Mammary epithelial cell (primary cell): ENCODE results near the gene ROBO1.

Experiments used
- CTCF ChIP-seq, 2 donors: IDR thresholded peaks in 1 of 2; conservative IDR thresholded peaks in 1 of 2; 2 replicates each; pipeline ENCODE4 v1.5.1; 2011 to 2012; ENCODE audit warnings: inconsistent platforms in 2 of 2, low read length in 2 of 2, mild to moderate bottlenecking in 2 of 2, control low read depth in 1 of 2, low read depth in 1 of 2; ENCODE audit not compliant: insufficient read depth in 1 of 2; ENCODE audit errors: extremely low read depth in 1 of 2
- EZH2 ChIP-seq: IDR thresholded peaks from 2 replicates; pipeline ENCODE4 v1.6.1; 2012; ENCODE audit warnings: low read length, inconsistent platforms, borderline replicate concordance

GRCh38 chr3:79019924-79020173 lies 747.9 kb downstream of the ROBO1 start:
- TF ChIP-seq CTCF (conservative IDR thresholded peaks at IDR 0.05 in 1 of 2, IDR thresholded peaks at IDR 0.05 in 1 of 2; ENCODE audit: extremely low read depth in 1 of 2, insufficient read depth in 1 of 2, low read depth in 1 of 2, low read length in 2 of 2): no peak
- TF ChIP-seq EZH2: no peak
